Measurements from ENCODE around the gene SEPTIN10. TPM values are rescaled to one million over a fixed set of nuclear protein-coding genes. Genes with fewer than 3 reads are reported as not detected.
"Not testable (repeated sequence)": the region's sequence is repeated elsewhere in the genome, so short reads cannot be mapped to it uniquely, and the experiment has no call there.

The SEPTIN10 gene
- total RNA-seq, 1 donor from 2014 or later: 63.1 TPM

GRCh38 chr2:109633284-109633961 lies 19.7 kb upstream of the SEPTIN10 start:
- no peak for DNase-seq (ENCODE audit: low spot score)

GRCh38 chr2:109632158-109632789 lies 18.5 kb upstream of the SEPTIN10 start:
- no peak for DNase-seq (ENCODE audit: low spot score)

GRCh38 chr2:109631741-109632140 lies 18.0 kb upstream of the SEPTIN10 start:
- DNase-seq (ENCODE audit: low spot score): no peak

- peak; percentile 62 for DNase-seq (ENCODE audit: low spot score)
Measured at GRCh38 chr2:109630441-109631430, 17.0 kb upstream of the SEPTIN10 start.

- no peak for DNase-seq (ENCODE audit: low spot score)
Measured at GRCh38 chr2:109629867-109630266, 16.1 kb upstream of the SEPTIN10 start.

- not testable (repeated sequence) for DNase-seq (ENCODE audit: low spot score)
Measured at GRCh38 chr2:109628321-109628720, 14.6 kb upstream of the SEPTIN10 start.

- no peak for DNase-seq (ENCODE audit: low spot score)
Measured at GRCh38 chr2:109624339-109624738, 10.6 kb upstream of the SEPTIN10 start.

- DNase-seq (ENCODE audit: low spot score): no peak
Measured at GRCh38 chr2:109623923-109624322, 10.2 kb upstream of the SEPTIN10 start.

GRCh38 chr2:109623297-109623696 lies 9.5 kb upstream of the SEPTIN10 start:
- peak; percentile 47 for DNase-seq (ENCODE audit: low spot score)

- DNase-seq (ENCODE audit: low spot score): no peak
Measured at GRCh38 chr2:109619032-109619615, 5.4 kb upstream of the SEPTIN10 start.

- DNase-seq (ENCODE audit: low spot score): no peak
Measured at GRCh38 chr2:109616184-109616583, 2.4 kb upstream of the SEPTIN10 start.

- no peak for DNase-seq (ENCODE audit: low spot score)
Measured at GRCh38 chr2:109615637-109616144, 1.9 kb upstream of the SEPTIN10 start.

- no peak for DNase-seq (ENCODE audit: low spot score)
Measured at GRCh38 chr2:109614715-109615636, 1.2 kb upstream of the SEPTIN10 start.

GRCh38 chr2:109613081-109613921 lies 465 bp downstream of the SEPTIN10 start:
- peak; percentile 45 for DNase-seq (ENCODE audit: low spot score)

- DNase-seq (ENCODE audit: low spot score): no peak
Measured at GRCh38 chr2:109611467-109612095, 2.2 kb downstream of the SEPTIN10 start.

- no peak for DNase-seq (ENCODE audit: low spot score)
Measured at GRCh38 chr2:109609352-109610024, 4.3 kb downstream of the SEPTIN10 start.

- no peak for DNase-seq (ENCODE audit: low spot score)
Measured at GRCh38 chr2:109607766-109608165, 6.0 kb downstream of the SEPTIN10 start.

GRCh38 chr2:109604597-109604996 lies 9.2 kb downstream of the SEPTIN10 start:
- no peak for DNase-seq (ENCODE audit: low spot score)

All from mucosa of gallbladder (tissue), 1 donor.